Measurements from ENCODE around the gene IQSEC1.

The IQSEC1 gene

DNA sequence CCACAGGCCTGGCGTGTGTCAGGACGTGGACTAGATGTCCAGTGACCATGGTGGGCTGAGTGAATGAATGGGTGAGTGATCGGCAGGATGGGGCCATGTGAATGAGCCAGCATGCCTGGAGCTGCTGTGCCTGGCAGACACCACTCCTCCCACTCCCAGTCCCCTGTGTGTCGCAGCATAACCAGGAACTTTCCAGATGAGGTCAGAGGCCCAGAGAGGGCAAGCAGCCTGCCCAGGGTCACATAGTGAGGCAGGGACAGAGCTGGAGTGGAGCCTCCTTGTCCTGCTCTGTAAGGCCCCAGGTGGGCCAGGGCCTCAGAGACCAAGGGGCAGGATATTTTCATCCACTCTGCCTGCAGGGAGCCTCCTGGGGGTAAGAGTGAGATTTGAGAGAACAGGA, 6.4 kb downstream of the IQSEC1 start:
- no peak for DNase-seq

DNA sequence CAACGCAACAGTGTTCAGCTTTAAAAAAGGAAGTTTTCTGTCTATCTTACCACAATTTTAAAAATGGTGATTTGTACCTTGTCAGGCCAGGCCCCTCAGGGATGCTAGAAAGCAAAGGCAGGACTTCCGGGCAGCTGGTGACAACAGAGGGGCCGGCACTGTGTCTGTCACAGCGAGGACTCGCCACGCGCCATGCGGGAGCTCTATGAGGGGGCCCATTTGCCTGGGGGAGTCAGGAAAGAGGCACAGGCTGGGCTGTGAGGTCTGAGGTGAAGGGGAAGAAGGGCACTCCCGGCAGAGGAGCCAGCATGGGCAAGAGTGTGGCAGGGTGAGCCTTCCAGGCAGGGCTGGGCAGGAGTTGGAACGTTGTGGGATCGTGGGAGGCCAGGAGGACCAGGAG, 7.0 kb downstream of the IQSEC1 start:
- DNase-seq = no peak

DNA sequence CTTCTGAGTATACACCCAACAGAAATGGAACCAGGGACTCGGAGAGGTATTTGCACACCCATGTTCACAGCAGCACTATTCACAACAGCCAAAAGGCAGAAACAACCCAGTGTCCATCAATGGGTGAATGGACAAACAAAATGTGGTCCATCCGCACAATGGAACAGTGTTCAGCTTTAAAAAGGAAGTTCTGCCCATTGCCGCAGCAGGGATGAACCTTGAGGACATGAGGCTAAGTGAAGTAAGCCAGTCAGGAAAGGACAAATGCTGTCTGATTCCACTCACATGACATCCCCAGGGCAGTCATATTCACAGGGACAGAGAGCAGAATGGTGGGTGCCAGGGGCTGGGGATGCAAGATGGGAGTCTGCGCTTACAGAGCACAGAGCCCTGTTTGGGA, 7.5 kb downstream of the IQSEC1 start:
- no peak for DNase-seq

DNA sequence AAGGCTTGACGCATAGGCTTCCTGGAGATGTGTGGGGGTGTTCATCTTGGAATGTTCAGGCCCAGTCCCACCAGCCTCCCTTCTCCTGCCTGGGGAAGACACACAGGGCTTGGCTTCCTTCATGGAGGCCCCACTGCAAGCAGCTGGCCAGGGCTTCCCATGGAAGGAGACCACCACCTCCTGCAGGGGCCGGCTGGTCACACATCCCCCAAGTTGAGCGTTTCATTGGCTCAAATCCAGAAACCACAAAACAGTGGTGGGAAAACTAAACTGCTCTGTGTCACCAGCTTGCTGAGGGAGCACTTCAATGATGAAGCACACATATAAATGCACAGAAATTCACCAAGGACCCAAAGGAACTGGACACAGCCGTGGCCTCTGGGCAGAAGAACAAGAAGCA, 8.3 kb downstream of the IQSEC1 start:
- DNase-seq = no peak

- DNase-seq = no peak
These were observed 8.9 kb downstream of the IQSEC1 start for GRCh38 chr3:13064159-13064868.

DNA sequence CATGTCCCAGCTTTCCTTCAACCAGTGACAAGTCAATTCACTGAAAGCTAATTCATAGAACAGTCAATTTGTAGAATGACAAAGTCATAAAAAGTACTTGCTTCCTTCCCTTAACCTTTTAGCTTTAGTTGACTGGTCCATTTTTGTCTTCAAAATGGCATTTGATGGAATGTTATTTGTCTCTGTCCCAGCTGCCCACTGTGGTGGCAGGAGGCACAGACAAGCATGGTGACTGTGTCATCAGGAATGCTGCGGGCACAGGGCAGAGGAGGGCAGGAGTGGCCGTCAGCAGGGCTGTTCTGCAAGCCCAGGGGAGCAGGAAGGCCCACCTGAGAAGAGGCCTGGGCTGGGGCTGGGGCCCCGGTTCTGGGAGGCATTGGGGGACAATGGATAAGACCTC, 10.0 kb downstream of the IQSEC1 start:
- DNase-seq = no peak

GRCh38 chr3:13062647-13063046, 10.6 kb downstream of the IQSEC1 start:
- no peak for DNase-seq

DNA sequence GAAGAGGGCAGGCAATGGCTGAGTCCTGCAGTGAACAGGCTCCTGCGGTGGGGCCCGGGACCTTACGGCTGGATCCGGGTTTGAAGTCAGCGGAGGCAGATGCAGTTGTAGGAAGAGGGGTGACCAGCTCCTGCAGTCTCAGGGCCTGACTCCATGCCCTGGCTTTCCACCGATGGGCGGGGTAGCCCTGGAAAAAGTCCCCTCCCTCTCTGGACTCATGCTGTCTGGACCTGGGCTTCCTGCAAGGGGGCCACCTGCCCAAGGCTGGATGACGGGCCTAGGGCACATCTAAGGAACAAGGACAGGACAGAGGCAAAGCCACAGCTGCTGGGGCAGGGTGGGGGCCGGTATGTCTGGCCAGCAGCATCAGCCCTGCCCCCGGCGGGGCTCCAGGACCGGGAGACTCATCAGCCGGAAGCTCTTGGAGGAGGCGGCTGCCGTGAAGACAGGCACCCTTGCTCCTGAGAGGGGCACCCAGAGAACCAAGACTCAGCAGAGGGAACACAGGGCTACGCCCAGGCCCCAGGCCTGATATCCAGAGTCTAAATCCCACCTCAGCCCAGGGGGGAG, 12.8 kb downstream of the IQSEC1 start:
- no peak for DNase-seq

- no peak for DNase-seq
These were observed 14.7 kb downstream of the IQSEC1 start for GRCh38 chr3:13058346-13059120.

GRCh38 chr3:13057282-13058040, 15.8 kb downstream of the IQSEC1 start:
- no peak for DNase-seq

- no peak for DNase-seq
These were observed 17.6 kb downstream of the IQSEC1 start for GRCh38 chr3:13055634-13056033.

DNA sequence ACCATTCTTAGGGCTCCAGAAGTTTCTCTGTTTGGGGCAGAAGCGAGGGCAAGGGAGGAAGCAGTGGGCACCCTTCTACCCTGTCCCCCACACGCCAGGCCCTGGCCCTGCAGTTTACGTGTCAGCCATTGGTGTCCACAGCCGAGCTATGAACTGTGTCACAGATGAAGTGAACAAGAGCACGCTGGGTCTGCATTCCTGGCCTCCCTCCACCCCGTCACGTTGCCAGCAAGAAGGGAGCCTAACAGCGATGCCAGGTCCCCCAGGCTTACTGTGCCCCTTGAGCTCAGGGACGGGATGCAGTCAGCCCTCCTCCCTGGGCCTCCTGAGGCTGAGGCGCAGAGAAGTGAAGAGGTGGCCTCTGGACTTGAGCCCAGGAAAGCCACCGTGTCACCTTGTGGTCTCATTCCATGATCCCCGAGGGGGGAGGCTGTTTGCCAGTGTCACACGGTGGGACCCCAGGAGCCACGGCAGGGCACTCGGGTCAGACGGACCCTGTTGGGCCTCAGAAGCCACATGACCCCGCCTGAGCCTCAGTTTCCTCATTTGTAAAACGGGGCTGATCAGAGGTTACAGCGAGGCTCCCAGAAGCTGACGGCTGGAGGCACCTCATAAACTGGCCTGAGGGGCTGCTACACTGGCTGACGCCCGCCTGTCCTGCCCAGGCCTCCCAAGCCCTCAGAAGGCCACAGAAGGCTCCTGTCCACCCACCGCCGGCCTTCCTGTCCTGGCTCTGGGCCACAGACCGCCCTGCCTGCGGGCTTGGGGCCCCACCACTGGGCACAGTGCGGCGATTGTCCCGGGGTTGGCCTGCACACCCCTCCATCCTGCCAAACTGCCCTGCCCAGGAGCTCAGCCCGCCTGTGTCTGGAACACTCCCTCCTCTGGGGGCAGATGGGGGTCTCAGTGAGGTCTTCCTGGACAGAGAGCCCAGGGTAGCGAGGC, 18.6 kb downstream of the IQSEC1 start:
- DNase-seq = no peak

GRCh38 chr3:13053893-13054292, 19.3 kb downstream of the IQSEC1 start:
- no peak for DNase-seq

- DNase-seq = no peak
These were observed 19.8 kb downstream of the IQSEC1 start for GRCh38 chr3:13053420-13053819.

DNA sequence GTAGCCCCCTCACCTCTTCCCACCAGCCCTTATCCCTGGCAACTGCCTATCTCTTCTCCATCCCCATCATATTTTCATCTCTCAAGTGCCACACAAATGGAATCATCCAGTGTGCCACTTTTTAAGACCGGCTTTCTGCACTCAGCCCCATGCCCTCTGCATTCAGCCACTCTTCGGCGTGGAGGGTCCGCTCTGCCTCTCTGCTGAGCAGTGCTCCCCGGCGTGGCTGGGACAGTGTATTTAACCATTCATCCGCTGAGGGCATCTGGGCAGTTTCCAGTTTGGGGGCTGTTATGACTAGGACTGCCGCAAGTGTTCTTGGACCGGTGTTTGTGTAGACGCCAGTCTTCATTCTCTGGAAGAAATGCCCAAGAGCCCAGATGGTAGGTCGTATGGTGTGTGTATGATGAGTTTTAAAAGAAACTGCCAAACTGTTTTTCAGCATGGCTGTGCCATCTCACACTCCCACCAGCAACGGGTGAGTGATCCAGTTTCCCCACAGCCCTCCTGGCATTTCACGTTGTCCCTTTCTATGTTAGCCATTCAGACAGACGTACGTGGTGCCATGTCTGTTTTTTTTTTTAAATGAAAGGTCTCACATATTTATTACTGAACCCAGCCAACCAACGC, 20.9 kb downstream of the IQSEC1 start:
- no peak for DNase-seq

- DNase-seq = no peak
These were observed 21.6 kb downstream of the IQSEC1 start for GRCh38 chr3:13051581-13051980.

DNA sequence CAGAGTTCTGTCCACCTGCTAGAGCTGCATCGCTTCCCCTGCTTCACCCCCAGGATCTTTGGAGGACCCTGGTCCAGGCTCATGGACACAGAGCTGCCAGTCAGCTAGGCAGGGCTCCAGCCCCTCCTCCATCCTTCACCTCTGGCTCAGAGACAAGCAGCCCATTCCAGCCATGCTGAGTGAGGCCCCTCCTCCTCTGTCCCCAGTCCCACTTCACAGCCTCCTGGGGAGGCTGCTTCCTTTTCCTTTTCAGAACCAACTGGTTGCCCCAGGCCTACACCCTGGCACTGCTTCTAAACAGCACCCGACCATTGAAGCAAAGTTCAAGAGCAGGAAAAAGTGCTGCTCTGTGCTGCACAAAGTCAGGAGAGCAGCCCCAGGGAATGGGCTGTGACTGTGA, 22.2 kb downstream of the IQSEC1 start:
- DNase-seq = no peak

GRCh38 chr3:13050446-13050845, 22.8 kb downstream of the IQSEC1 start:
- DNase-seq = no peak

DNA sequence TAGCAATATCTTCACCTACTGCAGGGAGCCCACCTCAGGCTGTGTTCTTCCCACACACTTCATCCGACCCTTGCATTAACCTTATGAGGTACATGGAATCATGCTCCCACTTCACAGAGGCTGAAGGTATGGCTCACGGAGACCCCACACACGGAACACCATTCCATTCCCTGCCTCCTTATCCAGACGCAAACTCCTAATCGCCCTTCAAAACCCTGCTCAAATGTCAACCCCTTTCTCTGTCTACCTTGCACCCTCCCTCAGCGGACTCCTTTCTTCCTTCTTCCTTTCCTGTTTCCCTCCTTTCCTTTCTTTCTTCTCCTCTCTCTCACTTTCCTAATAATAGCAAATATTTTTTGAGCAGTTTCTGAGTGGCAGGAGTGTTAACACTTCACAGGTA, 23.8 kb downstream of the IQSEC1 start:
- no peak for DNase-seq

DNA sequence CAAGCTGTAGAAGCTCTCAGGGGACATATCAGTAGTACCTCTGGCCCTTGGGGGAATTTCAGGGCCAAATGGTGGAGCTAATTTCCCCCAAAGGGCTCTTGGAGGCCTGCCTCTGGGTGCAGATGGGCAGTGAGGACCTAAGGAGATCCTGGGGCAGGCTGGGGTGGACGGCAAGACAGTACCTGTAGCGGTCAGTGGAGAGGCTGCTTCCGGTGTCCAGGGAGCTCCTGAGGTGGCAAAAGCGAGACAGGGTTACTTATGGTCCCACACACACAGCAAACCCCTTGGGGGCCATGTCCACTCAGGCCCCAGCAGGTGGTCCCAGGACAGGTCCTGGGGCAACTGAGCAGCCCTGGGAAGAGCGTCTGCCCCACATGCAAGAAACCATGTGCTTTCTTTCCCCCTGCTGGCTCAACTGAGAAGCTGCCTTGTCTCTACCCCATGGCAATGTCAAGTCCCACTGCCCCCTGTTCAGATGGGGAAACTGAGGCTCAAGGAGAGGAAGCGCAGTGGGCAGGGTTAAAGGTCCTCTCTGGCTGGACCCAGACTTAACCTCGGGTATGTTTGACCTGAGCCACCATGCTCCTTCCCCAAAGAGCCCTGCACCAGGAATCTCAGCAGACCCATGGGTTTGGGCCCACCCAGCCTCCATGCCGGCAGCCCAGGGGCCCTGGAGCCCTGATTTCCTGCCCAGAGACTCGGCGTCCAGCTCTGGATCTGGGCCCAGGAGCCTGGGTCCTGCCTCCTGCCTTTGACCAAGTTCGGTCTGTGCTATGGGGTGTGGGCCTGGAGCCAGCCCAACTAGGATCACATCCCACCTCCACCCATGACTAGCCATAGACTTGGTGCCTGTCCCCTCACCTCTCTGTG, 25.7 kb downstream of the IQSEC1 start:
- DNase-seq = no peak
